Measurements from ENCODE around the gene IRF1. TPM values are rescaled to one million over a fixed set of nuclear protein-coding genes. Genes with fewer than 3 reads are reported as not detected.
"Not testable (repeated sequence)": the region's sequence is repeated elsewhere in the genome, so short reads cannot be mapped to it uniquely, and the experiment has no call there.

Gene IRF1, protein sequence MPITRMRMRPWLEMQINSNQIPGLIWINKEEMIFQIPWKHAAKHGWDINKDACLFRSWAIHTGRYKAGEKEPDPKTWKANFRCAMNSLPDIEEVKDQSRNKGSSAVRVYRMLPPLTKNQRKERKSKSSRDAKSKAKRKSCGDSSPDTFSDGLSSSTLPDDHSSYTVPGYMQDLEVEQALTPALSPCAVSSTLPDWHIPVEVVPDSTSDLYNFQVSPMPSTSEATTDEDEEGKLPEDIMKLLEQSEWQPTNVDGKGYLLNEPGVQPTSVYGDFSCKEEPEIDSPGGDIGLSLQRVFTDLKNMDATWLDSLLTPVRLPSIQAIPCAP
- total RNA-seq, result 10 to 100 TPM in 4 of 8 experiments, 1 to 10 TPM in 4; 1.4 to 29.2 (median 9.0) TPM

DNA sequence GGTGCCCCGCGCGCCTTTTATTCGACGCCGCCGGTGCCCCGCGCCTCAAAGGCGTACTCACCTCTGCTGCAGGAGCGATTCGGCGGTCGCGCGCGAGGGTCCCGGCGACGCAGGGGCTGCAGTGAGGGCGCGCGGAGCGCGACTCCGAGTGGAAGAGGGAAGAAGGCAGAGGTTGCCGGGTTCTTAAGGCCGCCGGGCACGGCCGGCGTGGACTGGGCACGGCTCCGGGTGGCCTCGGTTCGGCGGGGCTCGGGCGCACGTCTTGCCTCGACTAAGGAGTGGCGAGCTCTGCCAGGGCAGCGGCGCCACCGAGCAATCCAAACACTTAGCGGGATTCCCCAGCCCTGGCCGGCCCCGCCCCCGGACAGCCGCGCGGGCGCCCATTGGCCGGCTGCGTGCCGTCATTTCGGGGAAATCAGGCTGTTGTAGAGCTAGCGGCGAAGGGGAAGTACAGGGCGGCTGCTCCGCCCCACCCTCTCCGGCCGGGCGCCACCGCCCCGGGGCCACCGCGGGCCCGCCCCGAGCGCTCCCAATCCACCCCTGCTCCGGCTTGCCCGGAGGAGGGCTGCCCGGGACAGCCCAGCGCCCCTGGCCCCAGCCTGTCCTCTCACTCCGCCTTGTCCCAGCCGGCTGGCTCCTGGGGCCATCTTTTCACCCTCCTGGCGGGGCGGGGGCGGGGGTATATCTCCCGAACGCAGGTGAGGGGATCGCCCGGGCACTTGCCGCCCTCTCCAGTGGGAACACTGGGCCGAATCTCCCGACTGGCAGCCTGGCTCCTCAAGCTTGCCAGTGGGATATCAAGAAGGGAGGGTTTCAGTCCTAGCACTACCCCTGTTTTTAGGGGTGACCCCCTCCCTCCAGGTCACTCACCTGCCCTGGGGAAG, at the start of gene IRF1:
Gene IRF1, minus strand, starts transcription at position 290 of the 884 bp plus-strand sequence. CDS start 1,295 bp downstream, outside the sequence.
- ATAC-seq (replicated peaks in 6 of 8), result peak; percentile 59 to 90 (median 89)
- H3K4me3 ChIP-seq, result peak within 1 kb of the TSS; percentile 43 to 84 (median 64)
- peak within 1 kb of the TSS in 1 of 2 donors; percentile 18 for H3K27ac ChIP-seq
- in situ Hi-C loops (cut with MboI; ENCODE audit: low pct_unique_long_range_greater_than_20kb in 2 of 9, low sequenced_read_pairs in 9 of 9, unreplicated experiment in 9 of 9), result loop anchor here in 1 of 9 experiments (25.0 kb wide), 1 partner anchor 103 kb away; no protein-coding TSS in a partner anchor
- peaks cover 0 to 12% of the 10 kb centered on the region in 2 donors for H3K4me1 ChIP-seq (replicated peaks in 1 of 2)
- 0% methylated on average over 2 of the region's 87 CpGs; no CpG with 5 or more reads in 8 of the 10 experiments for WGBS, 10 experiments

DNA sequence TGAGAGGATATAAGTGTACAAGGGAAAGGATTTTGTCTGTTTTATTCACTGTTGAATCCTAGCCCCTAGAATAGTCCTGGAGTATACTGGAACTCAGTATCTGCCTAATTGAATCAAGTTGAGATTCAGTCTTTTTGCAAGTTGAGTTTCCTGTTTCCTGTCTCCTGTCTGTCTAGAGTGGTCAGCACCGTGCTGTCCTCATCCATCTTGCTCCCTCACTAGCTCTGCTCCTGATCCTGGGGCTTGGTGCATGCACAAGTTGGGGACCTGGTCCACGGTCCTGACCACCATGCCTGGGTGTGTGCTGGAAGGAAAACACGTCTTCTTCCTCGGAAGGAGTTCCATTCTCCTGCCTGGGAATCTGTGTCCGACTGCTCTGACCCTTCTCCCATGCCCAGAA, 49.6 kb upstream of the IRF1 start:
- Histone ChIP-seq H3K27ac (no peak overlapping the region), H3K4me1 (replicated peaks in 1 of 2) (no peaks in the 10 kb centered on the region), H3K4me3 (no peak overlapping the region)
- in situ Hi-C loops (cut with MboI; ENCODE audit: low pct_unique_long_range_greater_than_20kb in 2 of 9, low sequenced_read_pairs in 9 of 9, unreplicated experiment in 9 of 9), result no loop called here
- WGBS, 10 experiments, result 10 to 100% (median 71%) methylated on average over 1 to 5 of the region's 5 CpGs; no CpG with 5 or more reads in 5 of the 10 experiments
- no peak for ATAC-seq (replicated peaks in 6 of 8)

DNA sequence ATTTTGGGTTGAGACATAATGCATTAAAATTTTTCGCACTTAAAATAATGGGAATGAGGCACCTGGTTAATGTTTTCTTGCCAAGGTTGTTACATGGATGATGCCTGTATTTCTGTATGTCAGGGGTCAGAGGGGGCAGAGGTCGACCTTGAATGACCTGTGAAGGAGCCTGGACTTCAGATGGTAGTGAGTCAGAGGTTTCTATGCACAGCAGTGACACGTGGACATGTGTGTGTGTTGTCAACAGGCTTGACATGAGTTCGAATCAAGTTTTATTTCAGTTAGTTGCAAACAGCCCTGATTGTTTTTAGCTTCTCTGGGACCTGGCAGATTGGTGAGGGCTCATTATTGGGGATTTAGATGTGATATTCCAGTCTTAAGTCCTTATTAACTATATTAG, 49.1 kb upstream of the IRF1 start:
- WGBS, 10 experiments, result 33 to 86% (median 64%) methylated on average over 1 to 4 of the region's 4 CpGs; no CpG with 5 or more reads in 2 of the 10 experiments
- in situ Hi-C loops (cut with MboI; ENCODE audit: low pct_unique_long_range_greater_than_20kb in 2 of 9, low sequenced_read_pairs in 9 of 9, unreplicated experiment in 9 of 9), result no loop called here
- H3K4me1 ChIP-seq (replicated peaks in 1 of 2), result no peaks in the 10 kb centered on the region
- ATAC-seq (replicated peaks in 6 of 8), result no peak
- no peak overlapping the region for H3K27ac ChIP-seq
- H3K4me3 ChIP-seq, result no peak overlapping the region

DNA sequence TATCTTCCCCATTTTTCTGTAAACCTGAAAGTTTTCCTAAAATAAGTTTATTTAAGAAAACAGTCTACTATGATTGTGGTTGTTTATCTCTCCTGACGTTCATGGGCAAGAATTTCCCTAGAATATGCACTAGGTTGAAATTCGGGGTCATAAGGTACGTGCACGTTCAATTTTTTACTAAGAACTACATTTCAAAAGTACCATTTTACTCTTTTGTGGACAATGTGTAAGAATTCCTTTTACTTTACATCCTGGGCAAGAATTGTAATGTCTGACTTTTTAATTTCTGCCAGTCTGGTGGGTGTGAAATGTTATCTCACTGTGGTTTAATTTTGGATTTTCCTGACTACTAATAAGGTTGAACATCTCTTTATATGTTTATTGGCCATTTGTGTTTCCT, 40.4 kb upstream of the IRF1 start:
- Histone ChIP-seq H3K4me1 (replicated peaks in 1 of 2) (no peaks in the 10 kb centered on the region), H3K4me3 (no peak overlapping the region), H3K27ac (no peak overlapping the region)
- in situ Hi-C loops (cut with MboI; ENCODE audit: low pct_unique_long_range_greater_than_20kb in 2 of 9, low sequenced_read_pairs in 9 of 9, unreplicated experiment in 9 of 9), result no loop called here
- WGBS, 10 experiments, result 61 to 88% (median 78%) methylated on average over 1 to 4 of the region's 4 CpGs; no CpG with 5 or more reads in 1 of the 10 experiments
- ATAC-seq (replicated peaks in 6 of 8), result no peak

DNA sequence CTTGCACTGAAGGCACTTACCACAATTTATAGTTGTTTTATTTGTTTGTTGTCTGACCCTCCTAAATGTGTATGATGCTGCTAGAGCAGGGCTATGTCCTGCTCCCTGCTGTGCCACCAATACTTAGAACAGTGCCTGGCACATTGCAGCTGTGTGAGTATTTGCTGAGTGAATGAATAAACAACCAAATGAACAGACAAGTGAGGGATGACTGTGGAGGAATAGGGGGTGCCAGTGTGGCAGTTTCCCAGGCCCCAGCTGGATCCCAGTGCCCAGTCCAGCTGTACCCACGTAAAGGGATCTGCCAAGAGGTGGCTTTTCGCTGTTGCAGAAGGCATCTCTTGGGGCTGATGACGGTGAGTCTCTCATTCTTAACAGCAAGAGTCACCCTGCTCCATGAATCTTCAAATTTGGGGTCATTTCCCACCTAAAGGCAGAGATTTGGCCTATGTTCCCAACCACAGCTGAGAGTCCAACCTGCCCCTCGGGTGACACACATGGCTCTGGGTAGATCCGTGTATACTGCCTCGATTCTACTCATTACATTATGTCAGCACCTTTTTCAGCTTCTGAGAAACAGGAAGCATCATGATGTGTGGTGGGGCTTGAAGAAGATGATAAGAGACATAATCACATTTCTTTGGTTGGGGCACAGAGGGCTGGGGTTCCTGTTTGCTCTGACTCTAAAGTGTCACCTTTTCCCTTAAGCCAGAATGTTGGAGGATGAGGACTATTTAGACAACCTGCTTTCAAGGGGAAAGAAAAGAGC, 38.5 kb upstream of the IRF1 start:
- Histone ChIP-seq H3K4me1 (replicated peaks in 1 of 2) (no peaks in the 10 kb centered on the region), H3K27ac (no peak overlapping the region), H3K4me3 (no peak overlapping the region)
- 0 to 87% (median 66%) methylated on average over 1 to 4 of the region's 6 CpGs; no CpG with 5 or more reads in 2 of the 10 experiments for WGBS, 10 experiments
- in situ Hi-C loops (cut with MboI; ENCODE audit: low pct_unique_long_range_greater_than_20kb in 2 of 9, low sequenced_read_pairs in 9 of 9, unreplicated experiment in 9 of 9), result no loop called here
- no peak for ATAC-seq (replicated peaks in 6 of 8)

DNA sequence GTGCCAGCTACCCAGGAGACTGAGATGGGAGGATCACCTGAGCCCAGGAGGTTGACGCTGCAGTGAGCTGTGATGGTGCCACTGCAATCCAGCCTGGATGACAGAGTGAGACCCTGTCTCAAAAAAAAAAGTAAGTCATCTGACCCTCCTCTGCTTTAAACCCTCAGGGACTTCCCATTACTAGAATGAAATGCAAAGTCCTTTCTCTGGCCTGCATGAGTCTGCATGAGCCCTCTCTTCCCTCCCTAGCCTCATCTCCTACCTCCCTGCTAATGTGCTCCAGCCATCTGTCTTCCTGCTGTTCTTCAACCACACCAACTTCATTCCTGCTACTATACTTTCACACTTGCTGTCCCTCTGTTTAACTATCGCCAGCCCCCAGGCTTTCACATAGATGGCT, 37.4 kb upstream of the IRF1 start:
- H3K4me1 ChIP-seq (replicated peaks in 1 of 2), result no peaks in the 10 kb centered on the region
- ATAC-seq (replicated peaks in 6 of 8), result peak in 7 of 8 experiments; percentile 34 to 94 (median 67)
- H3K4me3 ChIP-seq, result no peak overlapping the region
- 44 to 100% (median 81%) methylated on average over 1 to 2 of the region's 2 CpGs; no CpG with 5 or more reads in 4 of the 10 experiments for WGBS, 10 experiments
- no peak overlapping the region for H3K27ac ChIP-seq
- in situ Hi-C loops (cut with MboI; ENCODE audit: low pct_unique_long_range_greater_than_20kb in 2 of 9, low sequenced_read_pairs in 9 of 9, unreplicated experiment in 9 of 9), result no loop called here

DNA sequence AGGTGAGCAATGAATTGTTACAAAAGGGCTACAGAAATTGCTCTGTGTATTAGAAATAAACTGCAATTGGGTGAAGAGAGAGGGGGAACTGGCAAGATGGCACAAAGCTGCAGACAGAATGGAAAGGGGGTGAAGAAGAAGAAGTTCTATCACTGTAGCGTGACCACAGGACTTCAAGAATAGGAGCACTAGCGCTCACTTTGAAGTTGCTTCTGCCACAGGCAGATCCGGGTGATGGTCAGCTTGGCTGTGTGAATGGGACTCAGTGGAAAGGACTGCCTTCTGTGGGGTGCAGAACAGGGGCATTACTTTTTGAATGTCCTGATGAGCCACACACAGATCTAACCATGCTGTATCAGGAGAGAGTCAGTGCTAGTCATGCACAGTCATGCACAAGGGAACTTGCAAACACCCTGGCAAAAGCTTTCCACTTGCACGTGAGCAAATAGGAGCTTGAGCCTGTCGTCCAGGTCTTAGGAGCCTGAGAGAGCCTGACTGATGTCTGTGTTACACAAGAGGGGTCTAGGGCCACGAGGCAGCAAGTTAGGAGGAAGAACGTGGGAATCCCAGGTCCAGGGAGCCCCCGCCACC, 36.5 kb upstream of the IRF1 start:
- H3K27ac ChIP-seq, result no peak overlapping the region
- no peak overlapping the region for H3K4me3 ChIP-seq
- in situ Hi-C loops (cut with MboI; ENCODE audit: low pct_unique_long_range_greater_than_20kb in 2 of 9, low sequenced_read_pairs in 9 of 9, unreplicated experiment in 9 of 9), result no loop called here
- whole genome bisulfite sequencing, 10 experiments, result 33 to 92% (median 65%) methylated on average over 1 to 7 of the region's 8 CpGs; no CpG with 5 or more reads in 2 of the 10 experiments
- ATAC-seq (replicated peaks in 6 of 8), result peak in 7 of 8 experiments; percentile 10 to 42 (median 22)
- H3K4me1 ChIP-seq (replicated peaks in 1 of 2), result no peaks in the 10 kb centered on the region

DNA sequence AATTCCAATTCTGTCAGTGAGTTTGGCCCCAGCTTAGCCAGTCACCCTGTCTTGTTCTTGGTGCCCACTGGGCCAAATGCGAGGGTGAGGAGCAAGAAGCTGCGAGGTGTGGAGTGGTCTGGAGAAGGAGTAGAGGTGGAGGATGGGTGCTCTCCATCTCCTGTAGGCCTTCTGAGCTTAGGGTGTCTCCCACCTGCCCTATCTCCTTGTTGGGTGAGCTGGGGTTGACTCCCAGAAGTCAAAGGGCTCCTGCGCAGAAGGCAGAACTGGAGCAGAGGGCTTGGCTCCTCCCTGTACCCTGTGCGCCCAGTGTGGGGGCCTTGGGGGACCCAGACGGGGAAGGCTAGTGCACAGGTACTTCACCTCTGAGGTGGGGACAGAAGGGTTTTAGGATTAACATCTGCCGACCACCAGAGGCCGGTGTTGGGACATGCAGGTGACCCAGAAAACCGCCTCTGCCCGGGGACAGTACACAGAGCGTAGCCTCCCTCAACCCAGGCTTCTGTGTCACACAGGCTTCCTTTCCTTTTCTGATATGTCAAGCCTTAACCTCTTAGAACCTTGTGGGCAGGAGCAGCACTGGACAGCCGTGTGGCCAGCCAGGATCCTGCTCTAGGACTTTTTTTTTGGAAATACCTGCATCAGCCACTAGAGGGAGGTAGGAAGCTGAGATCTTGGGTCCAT, 35.9 kb upstream of the IRF1 start:
- WGBS, 10 experiments, result 0 to 67% (median 17%) methylated on average over 1 to 3 of the region's 11 CpGs; no CpG with 5 or more reads in 5 of the 10 experiments
- in situ Hi-C loops (cut with MboI; ENCODE audit: low pct_unique_long_range_greater_than_20kb in 2 of 9, low sequenced_read_pairs in 9 of 9, unreplicated experiment in 9 of 9), result no loop called here
- ATAC-seq (replicated peaks in 6 of 8), result peak; percentile 72 to 95 (median 92)

DNA sequence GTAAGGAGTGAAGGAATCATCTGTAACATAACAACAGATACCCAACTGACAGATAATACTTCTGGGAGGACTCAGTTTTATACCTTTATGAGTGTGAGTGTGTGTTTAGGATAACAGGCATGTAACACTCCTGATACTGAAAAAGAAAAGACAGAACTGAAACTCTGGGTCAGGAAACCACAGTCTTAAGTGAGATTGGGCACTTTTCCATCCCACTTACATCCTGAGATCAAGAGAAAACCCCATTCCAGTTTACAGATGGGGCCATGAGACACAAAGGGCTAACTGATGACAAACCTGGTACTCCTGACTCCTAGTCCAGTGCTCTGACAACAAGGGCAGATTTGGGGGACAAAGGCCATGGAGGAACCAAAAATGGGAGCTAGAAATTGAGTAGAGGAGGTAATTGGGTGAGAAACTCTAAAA, 34.7 kb upstream of the IRF1 start:
- in situ Hi-C loops (cut with MboI; ENCODE audit: low pct_unique_long_range_greater_than_20kb in 2 of 9, low sequenced_read_pairs in 9 of 9, unreplicated experiment in 9 of 9), result no loop called here
- ATAC-seq (replicated peaks in 6 of 8), result no peak

More for the DNA sequence above, 35.9 kb upstream of the IRF1 start:
- H3K4me3 ChIP-seq, result peak overlapping the region in 2 of 5 donors; percentile 18 to 19
- no peak overlapping the region for H3K27ac ChIP-seq
- H3K4me1 ChIP-seq (replicated peaks in 1 of 2), result no peaks in the 10 kb centered on the region

DNA sequence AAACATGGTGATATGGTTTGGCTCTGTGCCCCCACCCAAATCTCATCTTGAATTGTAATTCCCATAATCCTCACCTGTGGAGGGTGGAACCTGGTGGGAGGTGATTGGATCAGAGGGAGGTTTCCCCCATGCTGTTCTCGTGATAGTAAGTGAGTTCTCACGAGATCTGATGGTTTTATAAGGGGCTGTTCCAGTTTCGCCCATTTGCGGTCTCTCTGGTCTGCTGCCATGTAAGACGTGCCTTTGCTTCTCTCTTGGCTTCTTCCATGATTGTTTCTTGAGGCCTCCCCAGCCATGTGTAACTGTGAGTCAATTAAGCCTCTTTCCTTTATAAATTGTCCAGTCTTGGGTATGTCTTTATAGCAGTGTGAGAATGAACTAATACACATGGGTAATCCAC, 34.3 kb upstream of the IRF1 start:
- in situ Hi-C loops (cut with MboI; ENCODE audit: low pct_unique_long_range_greater_than_20kb in 2 of 9, low sequenced_read_pairs in 9 of 9, unreplicated experiment in 9 of 9); H3K27ac ChIP-seq; ATAC-seq (replicated peaks in 6 of 8); H3K4me3 ChIP-seq; H3K4me1 ChIP-seq (replicated peaks in 1 of 2): not testable (repeated sequence)
- 24 to 81% (median 73%) methylated on average over 1 to 5 of the region's 5 CpGs; no CpG with 5 or more reads in 3 of the 10 experiments for WGBS, 10 experiments

More for the DNA sequence above, 34.7 kb upstream of the IRF1 start:
- Histone ChIP-seq H3K27ac (no peak overlapping the region), H3K4me1 (replicated peaks in 1 of 2) (no peaks in the 10 kb centered on the region), H3K4me3 (no peak overlapping the region)

DNA sequence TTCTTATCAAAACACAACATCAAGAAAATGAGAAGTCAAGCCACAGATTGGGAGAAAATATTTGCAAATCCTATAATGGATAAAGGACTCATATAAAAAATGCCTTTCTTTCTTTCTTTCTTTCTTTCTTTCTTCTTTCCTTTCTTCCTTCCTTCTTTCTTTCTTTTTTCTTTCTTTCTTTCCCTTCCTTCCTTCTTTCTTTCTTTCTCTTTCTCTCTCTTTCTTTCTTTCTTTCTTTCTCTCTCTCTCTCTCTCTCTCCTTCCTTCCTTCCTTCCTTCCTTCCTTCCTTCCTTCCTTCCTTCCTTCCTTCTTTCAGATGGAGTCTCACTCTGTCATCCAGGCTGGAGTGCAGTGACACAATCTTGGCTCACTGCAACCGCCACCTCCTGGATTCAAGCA, 31.5 kb upstream of the IRF1 start:
- H3K27ac ChIP-seq; H3K4me3 ChIP-seq; in situ Hi-C loops (cut with MboI; ENCODE audit: low pct_unique_long_range_greater_than_20kb in 2 of 9, low sequenced_read_pairs in 9 of 9, unreplicated experiment in 9 of 9); H3K4me1 ChIP-seq (replicated peaks in 1 of 2); ATAC-seq (replicated peaks in 6 of 8): not testable (repeated sequence)
- 29 to 100% (median 92%) methylated on average over 1 of the region's 1 CpG; no CpG with 5 or more reads in 6 of the 10 experiments for WGBS, 10 experiments

Measured in motor neuron (in vitro differentiated cells).